GM21390 (cell line): Measurements from ENCODE around the gene SLCO2A1.

Experiments used
- ATAC-seq: cut with Tn5 transposase; IDR thresholded peaks from one replicate; pipeline ENCODE4 v1.9.1; 2021; ENCODE audit not compliant: unreplicated experiment

The SLCO2A1 gene

DNA sequence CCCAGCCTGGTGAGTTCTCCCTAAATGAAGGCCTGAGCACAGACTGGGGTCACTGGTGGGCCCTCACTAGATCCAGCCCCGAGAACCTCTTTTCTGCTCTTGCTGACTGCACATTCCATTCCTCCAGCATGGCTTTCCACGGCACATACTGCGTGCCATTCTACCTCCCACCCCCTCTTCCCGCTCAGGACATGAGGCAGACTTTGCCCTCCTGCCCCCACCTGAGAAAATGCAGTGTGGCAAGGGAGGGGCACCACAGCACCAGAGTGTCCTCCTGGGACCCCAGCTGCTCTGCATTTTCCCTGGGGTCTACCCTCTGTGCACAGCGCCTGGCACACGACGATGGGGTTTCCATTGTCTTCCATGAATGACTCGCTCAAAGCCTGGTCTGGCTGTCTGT, 6.1 kb upstream of the SLCO2A1 start:
- no peak for ATAC-seq

DNA sequence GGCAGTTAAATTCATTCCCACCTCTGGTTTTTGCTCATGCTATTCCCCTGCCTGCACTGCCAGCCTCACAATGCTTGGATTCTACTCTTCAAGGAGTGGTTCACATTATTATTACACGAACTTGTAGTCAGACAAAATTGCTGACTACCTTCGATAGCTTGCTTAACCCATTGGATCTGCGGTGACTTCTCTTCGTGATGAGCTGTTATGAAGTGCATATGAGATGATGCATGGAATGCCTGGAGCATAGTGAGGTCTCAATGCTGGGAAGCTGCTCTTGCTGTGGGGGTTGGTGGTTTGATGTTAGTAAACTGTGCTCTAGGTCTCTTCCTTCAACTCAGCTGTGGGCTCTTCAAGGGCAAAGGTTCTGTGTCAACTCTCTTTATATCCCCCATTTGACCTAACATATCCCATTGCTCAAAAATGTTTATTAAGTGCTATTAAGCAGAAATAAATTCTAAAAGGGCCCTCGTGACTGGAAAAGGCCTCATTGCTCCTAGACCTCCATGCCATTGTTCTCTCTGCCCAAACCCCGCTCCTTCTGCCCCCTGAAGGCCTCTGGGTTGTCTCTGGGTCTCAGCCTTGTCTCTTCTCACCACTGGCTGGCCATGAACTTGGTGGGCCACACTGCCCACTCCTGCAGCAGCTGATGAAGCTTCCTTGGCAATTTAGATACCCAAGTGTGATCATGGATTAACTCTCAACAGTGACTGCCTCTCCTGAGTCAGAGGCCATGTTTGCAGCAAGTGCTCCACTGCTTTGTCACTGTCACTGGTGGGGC, 4.5 kb upstream of the SLCO2A1 start:
- no peak for ATAC-seq

DNA sequence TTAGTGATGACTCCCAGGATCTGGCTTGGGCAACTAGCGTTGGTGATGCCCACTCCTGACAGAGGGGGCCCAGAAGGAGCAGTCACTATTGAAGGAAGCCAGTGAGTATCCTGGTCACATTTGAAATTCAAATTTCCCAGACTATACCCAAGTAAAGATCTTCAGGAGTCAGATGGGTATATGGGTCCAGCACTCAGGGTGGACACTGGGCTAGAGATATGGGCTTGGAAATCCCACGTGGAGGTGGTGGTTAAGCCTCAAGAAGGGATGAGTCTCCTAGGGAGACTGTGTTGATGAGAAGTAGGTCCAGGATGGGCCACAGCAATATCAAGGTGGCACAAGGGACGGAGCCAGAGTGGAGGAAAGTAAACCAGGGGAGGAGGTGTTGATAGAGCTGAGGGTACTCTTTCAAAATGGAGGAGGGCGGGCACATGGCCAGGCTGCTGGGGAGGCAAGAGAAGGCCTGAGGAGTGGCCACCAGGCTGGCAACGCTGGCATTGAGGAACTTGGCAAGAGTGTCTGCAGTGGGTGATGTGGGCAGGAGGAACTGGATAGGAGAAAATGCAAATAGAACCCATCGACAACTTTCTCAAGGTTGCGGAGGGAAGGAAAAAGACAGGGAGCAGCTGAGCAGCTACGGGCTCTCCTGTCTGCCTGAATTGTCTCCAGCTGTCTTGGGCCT, 3.7 kb upstream of the SLCO2A1 start:
- no peak for ATAC-seq

DNA sequence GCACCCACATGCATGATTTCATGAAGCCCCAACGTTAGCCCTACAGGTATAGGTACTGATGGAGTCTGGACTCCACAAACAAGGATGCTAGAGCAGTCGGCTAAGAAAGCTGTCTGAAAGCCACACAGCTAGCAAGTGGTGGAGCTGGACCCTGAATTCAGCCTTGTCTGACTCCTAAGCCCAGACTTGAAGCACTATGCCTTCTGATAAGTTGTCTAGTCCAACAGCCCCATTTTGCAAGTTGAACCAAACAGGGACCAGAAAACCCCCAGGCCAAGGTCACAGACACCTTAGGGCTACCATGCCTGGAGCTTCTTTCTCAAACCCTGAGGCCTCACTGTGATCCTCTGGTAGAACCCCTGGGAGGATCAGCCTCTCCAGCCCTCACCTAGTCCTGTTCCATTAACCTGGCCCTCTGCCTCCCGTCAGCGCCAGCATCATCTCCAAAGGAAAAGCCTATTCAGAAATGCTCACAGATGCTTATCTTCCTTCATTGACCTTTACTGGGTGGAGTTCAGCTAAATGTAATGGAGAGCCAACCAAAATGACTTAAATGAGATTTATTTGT, 1.7 kb upstream of the SLCO2A1 start:
- no peak for ATAC-seq

DNA sequence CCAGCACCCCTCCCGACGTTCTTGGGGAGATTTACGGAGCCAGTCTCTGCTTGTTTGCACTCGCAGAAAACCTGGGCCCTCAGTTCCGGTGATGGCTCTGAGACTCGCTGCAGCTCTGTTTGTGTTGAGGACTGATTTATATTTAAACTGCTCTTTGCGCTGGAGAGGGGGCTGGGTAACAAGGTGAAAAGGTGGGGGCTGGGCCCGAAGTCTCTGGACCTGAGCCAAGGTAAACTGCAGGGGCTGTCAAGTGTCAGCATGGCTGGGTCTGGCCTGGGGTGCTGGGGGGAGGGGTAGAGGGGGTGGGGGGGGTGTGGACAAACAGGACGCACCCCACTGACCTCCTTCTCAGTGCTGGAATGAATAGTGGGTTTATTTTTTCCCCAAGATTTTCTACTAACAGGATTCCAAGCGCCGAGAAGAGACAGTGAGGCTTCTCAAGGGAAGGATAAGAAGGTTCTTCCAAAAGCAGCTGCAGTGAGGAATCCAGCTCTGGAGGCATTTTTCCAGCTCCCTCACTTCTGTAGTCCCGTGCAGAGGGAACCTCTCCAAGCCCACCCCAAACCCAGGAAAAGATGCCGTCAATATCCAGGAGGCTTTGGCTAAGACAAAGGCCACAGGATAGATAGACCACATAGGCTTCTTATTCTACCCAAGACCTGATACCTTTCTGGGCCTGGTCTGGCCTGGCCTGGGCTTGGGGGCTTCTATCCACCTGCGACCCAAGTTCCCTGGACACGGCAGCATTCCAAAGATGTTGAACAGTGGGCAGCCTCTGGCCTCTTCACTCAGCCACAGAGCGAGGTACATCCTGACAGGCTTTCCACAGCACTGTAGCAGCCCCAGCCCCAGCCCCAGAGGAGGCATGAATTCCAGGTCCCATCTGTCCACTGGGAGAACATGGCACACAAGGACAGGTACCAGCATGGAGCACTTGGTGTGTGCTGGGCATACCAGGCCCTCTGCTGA, 938 bp upstream of the SLCO2A1 start:
- ATAC-seq, result no peak

DNA sequence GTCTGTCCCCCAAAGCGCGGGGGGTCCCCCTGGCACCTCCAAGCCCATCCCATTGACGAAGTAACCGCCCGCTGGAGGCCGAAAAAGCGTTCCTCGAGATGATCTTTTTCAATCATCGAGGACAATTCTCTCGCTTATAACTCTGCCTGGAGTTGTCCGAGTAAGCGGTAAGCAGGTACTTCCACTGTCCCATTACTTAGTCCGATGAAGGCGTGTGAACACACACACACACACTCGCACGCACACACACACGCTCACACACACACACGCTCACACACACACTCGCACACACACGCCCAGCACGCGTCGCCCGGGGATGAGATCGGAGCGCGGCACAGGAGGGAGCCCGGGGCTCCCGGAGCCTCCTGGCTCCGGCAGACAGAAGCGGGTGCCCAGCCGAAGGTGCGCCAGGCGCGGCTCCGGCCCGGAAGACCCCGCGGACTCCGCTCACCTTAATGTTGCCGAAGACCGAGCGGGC, 430 bp downstream of the SLCO2A1 start:
- no peak for ATAC-seq

DNA sequence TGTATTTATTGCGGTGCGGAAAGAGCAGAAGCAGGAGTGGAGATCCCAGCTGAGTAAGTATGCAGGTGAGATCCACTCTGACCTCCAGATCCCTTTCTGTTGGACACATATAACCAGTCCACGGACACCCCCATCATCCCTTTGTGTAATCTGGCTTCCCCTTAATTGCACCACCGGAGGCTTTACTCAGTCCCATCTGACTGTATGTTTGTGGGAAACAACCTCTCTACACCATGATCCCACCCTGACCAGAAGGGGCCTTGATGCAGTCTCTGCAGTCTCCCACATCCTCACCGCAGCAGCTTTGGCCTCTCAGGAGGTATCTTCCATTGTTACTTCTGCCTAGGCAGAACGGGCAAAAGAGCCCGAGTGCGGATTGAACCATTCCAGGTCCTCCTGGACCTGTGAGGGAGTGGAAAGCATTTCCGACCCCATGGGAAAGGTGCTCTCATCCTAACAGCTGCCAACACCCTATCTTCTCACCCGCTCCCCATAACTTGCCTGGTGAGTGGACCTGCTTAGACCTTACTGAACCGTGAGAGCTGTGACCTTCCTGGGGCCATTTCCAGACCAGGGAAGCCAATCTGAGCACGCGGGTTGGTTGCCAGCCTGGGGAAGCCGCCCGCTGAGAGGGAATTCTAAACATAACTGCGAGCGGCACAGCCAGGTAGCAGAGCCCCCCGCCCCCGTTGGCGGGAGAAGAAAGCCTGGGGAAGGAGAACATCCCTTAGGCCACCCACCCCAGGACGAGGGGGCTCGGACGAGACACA, 1.1 kb downstream of the SLCO2A1 start:
- no peak for ATAC-seq

DNA sequence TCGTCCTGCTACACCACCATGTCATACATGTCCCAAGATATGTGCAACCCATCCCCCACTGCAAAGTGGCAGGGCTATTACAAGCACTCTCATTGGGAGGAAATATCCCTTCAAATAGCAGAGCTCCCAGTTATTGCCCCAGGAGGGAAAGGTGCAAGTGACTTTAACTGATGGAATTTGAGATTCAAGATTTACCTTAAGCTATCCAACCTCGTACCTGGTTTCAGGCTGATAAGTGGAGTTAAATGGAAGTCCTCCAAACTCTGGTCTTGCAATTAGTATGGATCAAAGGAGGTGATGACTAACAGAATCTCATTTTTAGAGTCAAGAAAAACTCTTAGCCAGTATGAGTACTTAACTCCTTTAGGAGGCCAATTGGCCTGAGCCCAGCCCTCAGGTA, 2.1 kb downstream of the SLCO2A1 start:
- ATAC-seq, result no peak

DNA sequence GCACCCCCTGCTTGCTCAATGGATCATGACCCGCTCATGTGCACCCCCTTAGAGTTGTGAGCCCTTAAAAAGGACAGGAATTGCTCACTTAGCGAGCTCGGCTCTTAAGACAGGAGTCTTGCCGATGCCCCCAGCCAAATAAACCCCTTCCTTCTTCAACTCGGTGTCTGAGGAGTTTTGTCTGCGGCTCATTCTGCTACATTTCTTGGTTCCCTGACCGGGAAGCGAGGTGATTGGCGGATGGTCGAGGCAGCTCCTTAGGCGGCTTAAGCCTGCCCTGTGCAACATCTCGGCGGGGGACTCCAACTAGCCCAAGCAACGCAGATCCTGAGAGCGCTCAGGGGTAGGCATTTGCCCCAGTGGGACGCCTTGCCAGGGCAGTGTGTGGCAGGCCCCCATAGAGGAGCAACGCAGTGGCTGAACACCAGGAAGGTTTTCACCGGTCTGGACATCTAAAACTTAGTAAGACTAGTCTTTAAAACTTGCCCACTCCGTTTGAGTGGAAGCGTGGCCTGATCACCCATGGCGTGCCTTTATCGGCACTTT, 9.5 kb downstream of the SLCO2A1 start:
- no peak for ATAC-seq

DNA sequence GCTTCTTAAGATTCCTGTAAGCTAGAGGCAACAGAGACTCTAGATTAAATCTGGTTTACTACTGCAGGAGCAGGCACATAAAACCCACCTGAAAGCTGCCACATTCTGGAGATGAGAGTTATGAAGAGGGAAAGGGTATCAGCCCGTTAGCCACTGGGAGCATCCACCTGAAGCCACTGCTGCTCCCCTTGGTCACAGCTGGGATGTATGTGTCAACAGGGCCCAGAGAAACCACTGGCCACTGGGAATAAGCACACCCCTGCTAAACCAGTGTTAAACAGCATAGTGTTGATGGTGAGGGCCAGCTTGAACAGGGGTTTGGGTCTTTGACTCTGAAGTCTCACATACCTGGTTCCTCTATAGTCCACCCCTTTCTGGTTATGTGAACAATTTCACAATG, 10.9 kb downstream of the SLCO2A1 start:
- ATAC-seq, result no peak

DNA sequence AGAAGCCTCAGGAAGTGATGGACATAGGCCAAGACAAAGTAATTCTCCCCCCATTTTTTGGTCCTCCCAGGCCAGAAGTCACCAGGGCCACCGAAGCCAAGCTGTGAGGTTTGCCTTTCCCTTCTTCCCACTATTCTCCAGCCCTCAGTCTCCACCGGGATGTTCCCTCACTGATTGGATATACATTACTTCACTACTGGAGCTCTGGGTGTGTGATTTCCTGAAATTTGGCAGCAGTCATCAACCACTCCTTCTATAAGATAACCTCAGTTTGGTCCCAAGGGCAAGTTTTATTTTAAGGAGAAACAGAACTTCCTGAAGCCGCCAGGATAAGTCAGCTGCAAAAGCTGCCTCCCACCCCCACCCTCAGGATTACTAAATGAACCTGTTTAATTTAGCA, 11.3 kb downstream of the SLCO2A1 start:
- no peak for ATAC-seq

DNA sequence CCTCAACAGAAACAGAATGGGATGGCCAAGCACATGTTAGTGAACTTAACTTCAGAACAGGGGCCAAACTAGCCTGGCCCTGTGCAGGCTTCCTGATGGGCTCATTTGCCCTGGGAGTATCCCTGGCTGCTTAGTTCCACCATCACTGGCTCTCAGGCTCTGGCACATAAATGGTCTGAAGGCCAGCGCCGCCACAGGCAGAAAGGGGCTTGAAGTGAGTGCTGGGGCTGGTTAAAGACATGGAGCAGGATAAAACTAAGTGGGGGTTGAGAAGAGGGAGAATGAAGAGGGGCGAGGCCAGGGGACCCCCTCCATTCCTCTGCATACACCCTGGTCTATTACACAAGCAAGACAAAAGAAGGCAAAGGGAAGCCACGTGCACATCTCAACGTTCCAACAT, 12.2 kb downstream of the SLCO2A1 start:
- ATAC-seq, result no peak

DNA sequence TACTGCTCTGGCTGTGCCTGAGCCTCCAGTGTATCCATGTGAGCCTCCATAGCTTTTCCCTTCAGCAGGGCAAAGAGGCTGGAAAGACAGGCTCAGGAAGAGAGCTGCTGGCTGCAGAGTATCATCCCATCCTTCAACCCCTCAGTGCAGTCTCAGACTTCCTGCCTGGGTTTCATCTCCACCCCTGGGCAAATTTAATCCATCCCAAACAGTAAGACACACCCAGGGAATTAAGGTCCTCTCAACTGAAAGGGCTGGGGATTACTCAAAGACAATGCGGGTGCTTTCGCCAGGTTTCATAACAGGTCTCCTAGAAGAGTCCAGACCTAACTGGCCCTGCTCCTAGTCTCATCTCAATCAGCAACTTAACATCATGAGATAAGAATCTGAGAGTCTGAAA, 15.5 kb downstream of the SLCO2A1 start:
- ATAC-seq, result no peak

DNA sequence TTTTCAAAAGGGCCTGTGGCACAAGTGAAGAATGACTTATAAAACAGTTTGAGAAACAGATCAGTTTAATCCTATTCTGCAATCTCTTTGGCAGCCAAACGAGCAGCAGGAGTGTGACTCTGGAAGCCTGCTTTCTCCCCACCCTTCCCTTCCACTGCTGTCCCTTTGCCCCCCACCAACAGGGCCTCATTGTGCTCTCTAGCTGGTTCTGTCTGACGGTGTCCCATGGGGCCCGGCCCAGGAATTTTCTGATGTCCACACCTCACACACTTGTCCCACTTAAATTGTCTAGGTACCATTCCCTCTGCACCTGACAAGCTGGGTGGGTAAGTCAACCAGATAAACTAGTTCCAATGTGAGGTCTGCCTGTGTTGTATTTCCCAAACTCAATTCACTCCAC, 16.4 kb downstream of the SLCO2A1 start:
- ATAC-seq, result no peak

DNA sequence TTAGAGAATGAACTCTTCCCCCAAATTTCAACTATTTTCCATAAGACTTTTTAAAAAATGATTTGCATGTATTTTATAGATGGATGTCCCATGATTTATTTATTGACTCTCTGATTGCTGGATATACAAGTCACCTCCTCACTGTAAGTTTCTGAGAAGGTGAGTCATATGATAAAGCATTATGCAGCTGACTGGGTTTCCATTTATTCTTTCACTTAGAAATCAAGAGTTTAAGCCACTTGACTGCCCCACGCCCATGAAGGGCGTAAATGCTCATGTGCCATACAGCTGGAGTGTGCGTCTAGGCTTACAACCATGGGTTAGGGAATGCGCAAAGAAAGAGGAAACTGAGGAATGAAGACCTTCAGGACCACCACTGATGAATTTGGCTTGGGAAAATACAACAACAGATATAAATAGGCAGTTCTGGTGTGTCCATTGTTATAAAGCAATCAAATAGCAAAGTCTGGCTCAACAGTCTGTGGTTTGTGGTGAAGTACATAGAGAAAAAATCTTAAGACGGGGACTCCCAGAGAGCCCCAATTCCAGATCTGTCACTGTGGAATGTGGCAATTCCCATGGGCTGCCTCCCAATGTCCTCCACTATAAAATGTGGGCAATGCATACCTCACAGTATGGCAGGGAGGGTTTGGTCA, 20.3 kb downstream of the SLCO2A1 start:
- no peak for ATAC-seq

DNA sequence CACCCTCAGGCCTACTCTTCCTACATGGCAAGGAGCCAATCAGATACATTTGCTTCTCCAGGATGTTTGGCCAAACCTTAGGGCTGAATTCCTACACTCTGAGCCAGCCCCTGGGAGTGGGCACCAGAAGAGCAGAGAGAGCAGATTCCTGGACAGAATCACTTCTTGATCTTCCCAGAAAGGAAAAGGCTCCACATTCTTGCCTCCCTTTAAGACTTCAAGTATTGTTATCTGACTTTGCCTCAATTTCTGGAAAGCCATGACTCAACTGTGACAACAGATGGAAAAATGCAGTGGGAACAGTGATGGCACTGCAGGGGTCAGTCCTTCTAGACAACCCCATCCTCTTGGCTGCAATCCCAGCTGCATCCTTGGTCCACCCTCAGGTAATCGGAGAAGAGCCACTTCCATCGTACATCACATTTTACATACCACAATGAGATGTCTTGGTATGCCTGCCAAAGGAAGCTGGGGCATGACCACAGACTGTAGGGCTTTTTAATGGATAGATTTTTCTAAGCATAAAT, 21.0 kb downstream of the SLCO2A1 start:
- ATAC-seq, result no peak

DNA sequence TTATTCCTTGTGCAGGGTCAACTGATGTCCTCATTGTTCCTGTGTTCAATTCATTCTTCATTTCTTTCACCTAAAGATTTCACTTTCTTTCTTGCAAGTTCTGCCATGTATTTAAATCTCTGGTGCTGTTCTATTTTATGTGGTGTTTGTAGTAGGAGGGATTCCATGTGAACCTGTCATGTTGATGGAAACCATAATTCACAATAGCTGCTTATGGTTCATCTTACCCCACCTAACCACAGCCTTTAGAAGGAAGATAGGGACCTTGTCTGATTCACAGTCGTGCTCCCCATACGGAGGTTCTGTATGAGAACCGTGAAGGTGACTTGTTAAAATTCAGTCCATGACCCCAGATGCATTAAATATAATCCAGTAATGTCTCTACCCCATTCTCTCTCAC, 21.9 kb downstream of the SLCO2A1 start:
- ATAC-seq, result no peak

DNA sequence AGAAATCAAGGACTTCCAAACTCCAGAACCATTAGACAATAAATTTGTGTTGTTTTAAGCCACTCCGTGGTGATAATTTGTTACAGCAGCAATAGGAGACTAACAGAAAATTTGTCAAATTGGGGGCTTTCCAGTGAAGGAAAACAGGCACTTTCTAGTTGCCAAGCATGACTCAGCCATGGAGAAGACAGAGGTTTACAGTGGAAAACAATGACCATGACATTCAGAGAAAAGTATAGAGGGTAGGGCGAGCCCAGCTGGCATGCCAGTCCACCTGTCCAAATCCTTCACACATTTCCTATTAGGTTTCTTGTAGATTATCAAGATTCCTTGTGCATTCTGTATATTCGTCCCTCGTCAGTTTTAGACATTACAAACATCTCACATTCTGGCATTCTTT, 24.9 kb downstream of the SLCO2A1 start:
- no peak for ATAC-seq

DNA sequence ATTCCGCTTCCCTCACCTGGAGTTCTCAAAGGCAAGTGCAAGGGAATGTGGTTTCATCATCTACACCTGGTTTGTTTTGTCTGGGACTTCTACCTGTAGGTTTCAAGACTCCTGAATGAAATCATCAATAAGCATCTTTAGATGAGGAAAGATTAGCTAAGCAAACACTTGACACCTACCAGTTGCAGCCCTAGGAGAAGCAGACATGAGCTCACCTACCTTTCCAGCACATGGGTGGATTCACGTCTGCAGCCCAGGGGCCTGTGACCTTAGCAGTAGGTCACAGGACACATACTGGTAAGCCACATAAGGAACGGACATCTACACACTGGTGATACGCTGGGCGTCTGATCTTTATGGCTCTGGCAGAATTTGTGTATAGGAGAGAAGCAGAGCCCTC, 26.7 kb downstream of the SLCO2A1 start:
- no peak for ATAC-seq
